Endothelial cell of umbilical vein (primary cell): ENCODE measurements around the gene RRAS.

ENCODE experiments used
- EZH2 ChIP-seq: IDR thresholded peaks from 2 replicates; pipeline ENCODE4 v1.6.1; 2012; ENCODE audit warnings: borderline replicate concordance, low read depth, mild to moderate bottlenecking, moderate library complexity, low read length, inconsistent platforms; ENCODE audit not compliant: severe bottlenecking
- POLR2A ChIP-seq: IDR thresholded peaks from 2 replicates; pipeline ENCODE4 v1.6.1; 2012; ENCODE audit warnings: low read depth, mild to moderate bottlenecking, control low read depth, low read length
- POLR2AphosphoS5 ChIP-seq: IDR thresholded peaks from 2 replicates; pipeline ENCODE4 v1.6.1; 2012; ENCODE audit warnings: low read depth, mild to moderate bottlenecking, control low read depth, low read length, moderate library complexity; ENCODE audit not compliant: insufficient read depth
- TF ChIP-seq, protein P1 (sequence below), 2 donors: IDR thresholded peaks; 1 replicate in 1 of 2; 2 replicates in 1 of 2; pipeline ENCODE4 v1.5.1; 2011; ENCODE audit warnings: low read length in 2 of 2, mild to moderate bottlenecking in 2 of 2, moderate library complexity in 2 of 2, control low read depth in 1 of 2, inconsistent platforms in 1 of 2, low read depth in 1 of 2; ENCODE audit not compliant: insufficient read depth in 1 of 2; ENCODE audit errors: extremely low read depth in 1 of 2
- TF ChIP-seq, protein P2 (sequence below): IDR thresholded peaks from 2 replicates; pipeline ENCODE4 v1.6.1; 2011; ENCODE audit not compliant: insufficient read depth, insufficient read length

DNA sequence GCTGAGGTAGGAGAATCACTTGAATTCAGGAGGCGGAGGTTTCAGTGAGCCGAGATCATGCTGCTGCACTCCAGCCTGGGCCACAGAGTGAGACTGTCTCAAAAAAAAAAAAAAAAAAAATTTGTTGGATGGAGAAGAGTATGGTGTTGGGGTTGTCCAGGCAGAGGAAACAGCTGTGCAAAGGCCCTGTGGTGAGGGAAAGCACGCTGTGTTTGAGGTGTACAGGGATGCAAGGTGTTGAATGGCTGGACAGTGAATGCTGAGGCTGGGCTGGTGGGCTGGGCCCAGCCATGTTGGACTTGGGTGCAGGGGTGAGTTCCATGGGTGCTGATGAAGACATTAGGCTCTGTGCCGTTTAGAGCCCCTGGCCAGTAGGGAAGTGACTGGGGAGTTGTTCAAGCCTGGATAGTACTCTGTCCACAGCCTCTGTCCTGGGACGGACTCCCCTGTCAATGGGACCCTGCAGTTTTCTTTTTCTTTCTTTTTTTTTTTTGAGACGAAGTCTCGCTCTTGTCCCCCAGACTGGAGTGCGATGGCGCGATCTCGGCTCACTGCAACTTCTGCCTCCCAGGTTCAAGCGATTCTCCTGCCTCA lies 30.3 kb downstream of the RRAS start:
- TF ChIP-seq, protein P1, sequence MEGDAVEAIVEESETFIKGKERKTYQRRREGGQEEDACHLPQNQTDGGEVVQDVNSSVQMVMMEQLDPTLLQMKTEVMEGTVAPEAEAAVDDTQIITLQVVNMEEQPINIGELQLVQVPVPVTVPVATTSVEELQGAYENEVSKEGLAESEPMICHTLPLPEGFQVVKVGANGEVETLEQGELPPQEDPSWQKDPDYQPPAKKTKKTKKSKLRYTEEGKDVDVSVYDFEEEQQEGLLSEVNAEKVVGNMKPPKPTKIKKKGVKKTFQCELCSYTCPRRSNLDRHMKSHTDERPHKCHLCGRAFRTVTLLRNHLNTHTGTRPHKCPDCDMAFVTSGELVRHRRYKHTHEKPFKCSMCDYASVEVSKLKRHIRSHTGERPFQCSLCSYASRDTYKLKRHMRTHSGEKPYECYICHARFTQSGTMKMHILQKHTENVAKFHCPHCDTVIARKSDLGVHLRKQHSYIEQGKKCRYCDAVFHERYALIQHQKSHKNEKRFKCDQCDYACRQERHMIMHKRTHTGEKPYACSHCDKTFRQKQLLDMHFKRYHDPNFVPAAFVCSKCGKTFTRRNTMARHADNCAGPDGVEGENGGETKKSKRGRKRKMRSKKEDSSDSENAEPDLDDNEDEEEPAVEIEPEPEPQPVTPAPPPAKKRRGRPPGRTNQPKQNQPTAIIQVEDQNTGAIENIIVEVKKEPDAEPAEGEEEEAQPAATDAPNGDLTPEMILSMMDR (IDR thresholded peaks at IDR 0.05; ENCODE audit: extremely low read depth in 1 of 2, insufficient read depth in 1 of 2, low read depth in 1 of 2, low read length in 2 of 2) = no peak
- no peak for TF ChIP-seq EZH2
- no peak for TF ChIP-seq POLR2AphosphoS5
- no peak for TF ChIP-seq POLR2A
- TF ChIP-seq, protein P2, sequence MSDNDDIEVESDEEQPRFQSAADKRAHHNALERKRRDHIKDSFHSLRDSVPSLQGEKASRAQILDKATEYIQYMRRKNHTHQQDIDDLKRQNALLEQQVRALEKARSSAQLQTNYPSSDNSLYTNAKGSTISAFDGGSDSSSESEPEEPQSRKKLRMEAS = no peak
